Thoracic aorta (tissue), 2 donors: ENCODE data around the gene EDC4. TPM values are rescaled to one million over a fixed set of nuclear protein-coding genes. Genes with fewer than 3 reads are reported as not detected.

Source experiments
- ATAC-seq: fragments of 150-250 bp; one replicate; pipeline ENCODE4 v1.8.0; 2017; ENCODE audit warnings: low read depth; ENCODE audit not compliant: insufficient number of reproducible peaks, low FRiP score
- DNase-seq: peaks from one replicate; pipeline ENCODE4 v3.0.0-alpha.2; 2020; ENCODE audit warnings: low spot score
- H3K27ac ChIP-seq, 2 donors: fragments of 200-600 bp; sonication (generic); 1 replicate in 1 of 2; 2 replicates in 1 of 2; pipeline ENCODE4 v1.5.1; 2016; ENCODE audit warnings: mild to moderate bottlenecking in 2 of 2, moderate library complexity in 2 of 2
- H3K27me3 ChIP-seq: fragments of 200-600 bp; sonication (generic); replicated peaks from 2 replicates; pipeline ENCODE4 v1.6.0; 2016; ENCODE audit warnings: mild to moderate bottlenecking; ENCODE audit not compliant: insufficient read depth
- H3K36me3 ChIP-seq: fragments of 200-600 bp; sonication (generic); one replicate; pipeline ENCODE4 v1.5.1; 2016
- H3K4me1 ChIP-seq, 2 donors: fragments of 200-600 bp; sonication (generic); 1 replicate in 1 of 2; 2 replicates in 1 of 2; pipeline versions ENCODE4 v1.5.1 to v1.6.0; 2016; ENCODE audit warnings: low read depth in 2 of 2, mild to moderate bottlenecking in 1 of 2; ENCODE audit not compliant: control insufficient read depth in 1 of 2
- H3K4me3 ChIP-seq: fragments of 200-600 bp; sonication (generic); 2 replicates; pipeline ENCODE4 v1.5.1; 2016; ENCODE audit warnings: mild to moderate bottlenecking
- H3K9me3 ChIP-seq: fragments of 200-600 bp; sonication (generic); 2 replicates; pipeline ENCODE4 v1.5.1; 2016
- CTCF ChIP-seq: fragments of 200-600 bp; sonication (generic); IDR thresholded peaks from one replicate; pipeline ENCODE4 v1.5.1; 2019; ENCODE audit warnings: antibody characterized with exemption
- total RNA-seq, 2 donors: library from RNA; depleted of rRNA; stranded (reverse); fragments of >200 nt; gene quantifications; one replicate each; pipeline versions ENCODE4 v1.1.0 to v1.2.3, GENCODE V29; 2016

Gene EDC4
- total RNA-seq, 2 donors from 2014 or later = 57.4 to 61.0 TPM

GRCh38 chr16:67923414-67924116 is 50.7 kb downstream of the EDC4 start:
- no peak for DNase-seq
- Histone ChIP-seq H3K4me1 (peaks cover 8 to 19% of the 10 kb centered on the region in 2 donors), H3K4me3 (no peak overlapping the region), H3K27ac (no peak overlapping the region), H3K9me3 (no peaks in the 10 kb centered on the region), H3K27me3 (no peaks in the 10 kb centered on the region), H3K36me3 (peaks cover 7% of the 10 kb centered on the region)
- no peak for ATAC-seq
- no peak for TF ChIP-seq CTCF

GRCh38 chr16:67924140-67924906 is 51.5 kb downstream of the EDC4 start:
- Histone ChIP-seq H3K4me3 (no peak overlapping the region), H3K27me3 (no peaks in the 10 kb centered on the region), H3K36me3 (peaks cover 11% of the 10 kb centered on the region), H3K9me3 (no peaks in the 10 kb centered on the region), H3K4me1 (peaks cover 8 to 19% of the 10 kb centered on the region in 2 donors), H3K27ac (no peak overlapping the region)
- ATAC-seq (no peak), DNase-seq (no peak)
- TF ChIP-seq CTCF = no peak

- Histone ChIP-seq H3K27me3 (no peaks in the 10 kb centered on the region), H3K4me3 (peak overlapping the region; percentile 21), H3K9me3 (no peaks in the 10 kb centered on the region), H3K36me3 (peaks cover 22% of the 10 kb centered on the region), H3K27ac (peak overlapping the region; percentile 68 to 70), H3K4me1 (peaks cover 8 to 19% of the 10 kb centered on the region in 2 donors)
- ATAC-seq (no peak), DNase-seq (no peak)
- TF ChIP-seq CTCF = peak; percentile 40
Observed at GRCh38 chr16:67926181-67926750, 53.4 kb downstream of the EDC4 start.

GRCh38 chr16:67927131-67927941 is 54.5 kb downstream of the EDC4 start:
- H3K4me3 ChIP-seq = no peak overlapping the region
- H3K27me3 ChIP-seq = no peaks in the 10 kb centered on the region
- no peak for TF ChIP-seq CTCF
- peaks cover 8 to 19% of the 10 kb centered on the region in 2 donors for H3K4me1 ChIP-seq
- no peak for DNase-seq
- no peaks in the 10 kb centered on the region for H3K9me3 ChIP-seq
- peaks cover 22% of the 10 kb centered on the region for H3K36me3 ChIP-seq
- H3K27ac ChIP-seq = peak overlapping the region; percentile 68 to 70
- no peak for ATAC-seq
